Activated effector memory CD4-positive, alpha-beta T cell treated with Interleukin-2 at 50 U/mL for 16 hours (primary cell): ENCODE results near the gene NUP58.
"Not testable (repeated sequence)": the region's sequence is repeated elsewhere in the genome, so short reads cannot be mapped to it uniquely, and the experiment has no call there.

Experiments used
- DNase-seq: peaks from one replicate; pipeline ENCODE4 v3.0.0-alpha.2; 2020

The NUP58 gene

DNA sequence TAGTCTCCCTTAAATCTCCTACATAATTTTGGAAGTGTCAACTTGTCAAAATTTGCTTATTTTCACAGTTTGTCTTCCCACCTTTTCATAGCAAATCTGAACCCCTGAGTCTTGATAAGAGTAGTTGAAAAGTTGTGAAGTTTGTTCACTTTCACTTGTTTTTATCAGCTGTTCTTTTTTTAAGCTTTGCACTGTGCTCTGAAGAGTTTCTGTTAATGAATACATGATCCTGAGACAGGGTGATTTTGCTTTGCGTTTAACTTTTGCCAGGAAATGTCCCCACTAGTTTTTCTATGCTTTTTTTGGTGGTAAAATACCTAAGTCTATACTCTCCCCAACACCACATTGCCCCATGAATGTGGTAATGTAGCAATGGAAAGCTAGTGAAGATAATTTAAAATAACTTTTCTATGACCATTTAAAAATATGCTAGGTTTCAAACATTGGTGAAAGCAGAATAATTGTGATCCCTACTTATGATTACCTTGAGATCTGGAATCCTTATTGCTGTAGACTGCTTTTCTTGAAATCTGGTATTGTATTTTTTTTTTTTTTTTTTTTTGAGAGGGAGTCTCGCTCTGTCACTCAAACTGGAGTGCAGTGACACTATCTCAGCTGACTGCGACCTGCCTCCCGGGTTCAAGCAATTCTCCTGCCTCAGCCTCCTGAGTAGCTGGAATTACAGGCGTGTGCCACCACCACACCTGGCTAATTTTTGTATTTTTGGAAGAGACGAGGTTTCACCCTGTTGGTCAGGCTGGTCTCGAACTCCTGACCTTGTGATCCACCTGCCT lies 5.4 kb downstream of the NUP58 start:
- no peak for DNase-seq

GRCh38 chr13:25310891-25311290 lies 9.5 kb downstream of the NUP58 start:
- no peak for DNase-seq

- DNase-seq = not testable (repeated sequence)
Measured at GRCh38 chr13:25318946-25319345, 17.5 kb downstream of the NUP58 start.

- no peak for DNase-seq
Measured at GRCh38 chr13:25319771-25320170, 18.3 kb downstream of the NUP58 start.

- DNase-seq = no peak
Measured at GRCh38 chr13:25324100-25324499, 22.7 kb downstream of the NUP58 start.

DNA sequence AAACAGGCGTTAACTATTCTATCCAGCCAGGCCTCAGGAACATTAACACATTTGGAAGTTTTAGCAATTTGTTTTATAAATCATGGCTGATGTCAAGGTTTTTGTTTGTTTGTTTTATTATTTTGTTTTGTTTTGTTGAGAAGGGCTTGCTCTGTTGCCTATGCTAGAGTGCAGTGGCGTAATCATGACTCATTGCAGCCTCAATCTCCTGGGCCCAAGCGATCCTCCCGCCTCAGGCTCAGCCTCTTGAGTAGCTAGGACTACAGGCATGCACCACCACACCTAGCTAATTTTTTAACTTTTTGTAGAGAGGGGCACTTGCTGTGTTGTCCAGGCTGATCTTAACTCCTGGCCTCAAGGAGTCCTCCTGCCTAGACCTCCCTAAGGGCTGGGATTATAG lies 28.3 kb downstream of the NUP58 start:
- DNase-seq = no peak

- DNase-seq = no peak
Measured at GRCh38 chr13:25330541-25330940, 29.1 kb downstream of the NUP58 start.

DNA sequence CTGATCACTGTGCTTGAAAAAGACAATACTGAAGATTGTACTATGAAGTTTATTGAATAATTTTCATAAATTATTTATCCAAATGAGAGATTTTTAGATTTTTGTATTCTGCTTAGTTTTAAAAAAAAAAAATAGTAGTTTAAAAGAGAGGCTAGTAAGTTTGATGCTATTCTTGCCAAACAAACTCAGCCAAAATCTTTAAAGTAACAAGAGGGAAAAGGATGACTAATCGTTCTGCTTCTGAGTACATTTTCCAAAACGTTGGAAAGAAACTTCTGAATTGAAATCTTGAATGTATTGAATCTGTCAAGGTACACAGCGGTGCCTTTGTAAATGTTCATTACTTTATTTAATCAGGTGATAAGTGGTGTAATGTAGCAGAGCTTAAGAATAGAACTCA lies 34.4 kb downstream of the NUP58 start:
- DNase-seq = no peak

- no peak for DNase-seq
Measured at GRCh38 chr13:25345576-25345975, 44.2 kb downstream of the NUP58 start.

GRCh38 chr13:25347151-25347550 lies 45.7 kb downstream of the NUP58 start:
- no peak for DNase-seq

- DNase-seq = no peak
Measured at GRCh38 chr13:25351404-25351803, 50.0 kb downstream of the NUP58 start.

DNA sequence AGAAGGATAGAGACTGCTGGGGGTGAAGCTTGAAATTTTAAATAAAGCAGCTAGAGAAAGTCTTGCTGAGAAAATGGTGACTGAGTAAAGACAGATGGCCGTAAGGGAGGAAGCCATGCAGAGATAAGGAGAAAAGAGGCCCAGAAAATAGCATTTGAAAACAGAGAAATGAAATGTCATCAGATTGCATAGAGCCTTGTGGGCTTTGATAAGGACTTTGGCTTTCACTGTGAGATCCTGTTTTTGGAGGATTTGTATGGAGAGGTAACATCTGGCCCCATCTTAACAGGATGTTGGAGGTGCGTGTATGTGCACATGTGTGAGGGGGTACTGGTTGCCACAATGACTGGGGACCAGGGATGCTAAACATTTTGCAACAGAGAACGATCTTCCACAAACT lies 50.8 kb downstream of the NUP58 start:
- DNase-seq = no peak

GRCh38 chr13:25352806-25353205 lies 51.4 kb downstream of the NUP58 start:
- no peak for DNase-seq

GRCh38 chr13:25353344-25353743 lies 51.9 kb downstream of the NUP58 start:
- no peak for DNase-seq

DNA sequence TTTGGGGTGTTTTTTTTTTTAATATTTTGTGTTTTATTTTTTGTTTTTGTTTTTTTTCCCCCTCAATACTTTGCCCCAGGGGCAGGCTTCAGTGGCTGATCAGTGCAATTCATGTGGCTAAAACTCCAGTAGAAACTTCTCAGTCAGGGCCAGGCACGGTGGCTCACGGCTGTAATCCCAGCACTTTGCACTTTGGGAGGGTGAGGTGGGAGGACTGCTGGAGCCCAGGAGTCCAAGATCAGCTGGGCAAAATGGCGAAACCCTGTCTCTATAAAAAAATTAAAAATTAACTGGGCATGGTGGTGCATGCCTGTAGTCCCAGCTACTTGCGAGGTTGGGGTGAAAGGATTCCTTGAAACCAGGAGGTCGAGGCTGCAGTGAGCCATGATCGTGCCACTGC lies 53.0 kb downstream of the NUP58 start:
- DNase-seq = no peak

- not testable (repeated sequence) for DNase-seq
Measured at GRCh38 chr13:25360443-25360842, 59.0 kb downstream of the NUP58 start.

- no peak for DNase-seq
Measured at GRCh38 chr13:25365720-25366235, 64.4 kb downstream of the NUP58 start.

- DNase-seq = no peak
Measured at GRCh38 chr13:25371158-25371874, 69.9 kb downstream of the NUP58 start.

DNA sequence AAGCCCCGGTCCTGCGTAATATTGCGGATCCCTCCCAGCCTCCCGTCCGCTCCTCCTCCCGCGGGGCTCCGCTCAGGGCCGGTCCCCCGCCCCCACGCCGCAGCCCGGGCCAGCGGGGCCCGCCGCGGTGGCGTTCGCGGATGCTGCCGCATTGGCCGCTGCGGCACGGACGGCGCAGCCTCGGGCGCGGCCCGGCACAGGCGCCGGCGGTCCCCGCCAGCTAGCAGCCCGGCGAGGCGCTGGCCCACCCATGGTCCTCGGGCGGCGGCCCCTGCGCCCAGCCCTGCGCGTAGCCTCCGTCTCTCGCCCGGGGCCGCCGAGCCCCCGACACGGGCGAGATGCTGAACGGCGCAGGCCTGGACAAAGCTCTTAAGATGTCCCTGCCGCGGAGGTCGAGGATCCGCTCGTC lies 70.5 kb downstream of the NUP58 start, which contains the start of gene ATP8A2:
ATP8A2 (plus strand) TSS at position 100 of the 409 bp plus-strand sequence; CDS start at position 339, 239 bp downstream.
- no peak for DNase-seq

DNA sequence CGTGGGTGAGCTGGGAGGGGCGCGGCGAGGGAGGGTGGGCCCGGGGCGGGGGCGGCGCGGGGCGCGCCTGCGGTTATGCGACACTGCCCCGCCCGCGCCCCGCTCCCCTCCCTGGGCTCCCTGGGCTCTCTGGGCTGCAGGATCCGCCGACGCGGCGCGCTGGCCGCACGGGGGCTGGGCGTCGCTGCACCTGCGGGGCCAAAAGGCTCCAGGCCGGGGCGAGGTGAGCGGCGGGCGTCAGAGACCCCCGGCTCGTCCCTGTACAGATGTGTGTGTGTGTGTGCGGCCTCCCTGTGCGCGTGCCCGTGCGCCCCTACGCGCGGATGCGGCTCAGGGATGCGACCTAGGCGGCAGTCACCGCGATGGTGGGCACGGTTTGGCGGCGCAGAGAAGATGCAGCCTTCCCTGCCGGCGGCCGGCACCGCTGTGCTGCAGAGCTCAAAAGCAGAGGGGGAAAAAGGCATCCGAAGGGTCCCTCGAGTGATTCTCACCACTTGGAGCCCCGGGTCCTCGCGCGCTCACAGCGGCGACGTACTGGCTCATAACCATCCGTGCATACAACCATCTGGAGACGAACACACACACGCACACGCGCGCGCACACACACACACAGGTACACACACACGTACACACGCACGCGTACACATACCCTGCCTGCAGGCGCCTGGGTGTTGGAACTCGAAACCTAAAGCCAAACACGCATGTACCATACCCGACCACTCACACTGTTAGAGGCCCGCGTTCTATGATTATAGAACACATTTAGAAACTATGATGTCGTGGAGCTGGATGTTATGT lies 71.1 kb downstream of the NUP58 start:
- no peak for DNase-seq

DNA sequence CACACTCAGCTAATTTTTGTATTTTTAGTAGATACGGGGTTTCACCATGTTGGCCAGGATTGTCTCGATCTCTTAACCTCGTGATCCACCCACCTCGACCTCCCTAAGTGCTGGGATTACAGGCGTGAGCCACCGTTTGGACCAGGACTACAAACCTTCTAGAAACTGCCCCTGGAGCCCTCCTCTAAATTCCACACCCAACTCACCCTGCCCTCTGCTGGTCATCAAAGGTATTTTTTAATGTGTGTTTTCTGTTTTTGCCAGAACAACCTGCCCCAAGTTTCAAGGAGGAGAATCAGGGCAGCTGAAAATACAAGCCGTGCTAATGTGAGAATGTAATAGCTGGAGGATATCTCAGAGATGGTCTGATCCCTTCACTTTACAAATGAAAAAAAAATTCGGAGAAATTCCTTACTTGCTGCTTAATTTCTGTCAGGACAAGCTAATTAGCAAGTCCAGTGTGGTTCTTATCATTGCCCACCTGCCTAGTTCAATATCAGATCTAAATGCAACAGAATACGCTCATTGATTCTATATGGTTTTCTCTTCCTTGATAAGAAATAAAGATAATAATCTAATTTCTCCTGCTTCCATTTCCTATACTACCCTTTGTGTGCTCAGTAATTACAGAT lies 74.4 kb downstream of the NUP58 start:
- no peak for DNase-seq

- no peak for DNase-seq
Measured at GRCh38 chr13:25377244-25377962, 76.0 kb downstream of the NUP58 start.
